Iris pigment epithelial cell (primary cell): ENCODE results near the gene TCERG1L.

ENCODE experiments used
- DNase-seq: peaks from one replicate; pipeline ENCODE4 v3.0.0-alpha.2; 2011; ENCODE audit warnings: low read depth

TCERG1L gene

GRCh38 chr10:131065673-131066305 lies 245.7 kb downstream of the TCERG1L start:
- DNase-seq, result peak; percentile 7

- DNase-seq, result no peak
Measured at GRCh38 chr10:131063311-131063710, 248.2 kb downstream of the TCERG1L start.

- DNase-seq, result no peak
Measured at GRCh38 chr10:131062621-131063260, 248.8 kb downstream of the TCERG1L start.

GRCh38 chr10:131061216-131061615 lies 250.3 kb downstream of the TCERG1L start:
- DNase-seq, result no peak

- no peak for DNase-seq
Measured at GRCh38 chr10:131059881-131060280, 251.6 kb downstream of the TCERG1L start.

- DNase-seq, result no peak
Measured at GRCh38 chr10:131058799-131059198, 252.7 kb downstream of the TCERG1L start.

GRCh38 chr10:131056781-131057180 lies 254.7 kb downstream of the TCERG1L start:
- no peak for DNase-seq

- DNase-seq, result no peak
Measured at GRCh38 chr10:131056091-131056579, 255.4 kb downstream of the TCERG1L start.

- DNase-seq, result no peak
Measured at GRCh38 chr10:131055437-131055836, 256.1 kb downstream of the TCERG1L start.

GRCh38 chr10:131053192-131053591 lies 258.3 kb downstream of the TCERG1L start:
- no peak for DNase-seq

GRCh38 chr10:131050162-131050766 lies 261.3 kb downstream of the TCERG1L start:
- no peak for DNase-seq

- no peak for DNase-seq
Measured at GRCh38 chr10:131049016-131049415, 262.5 kb downstream of the TCERG1L start.

- DNase-seq, result no peak
Measured at GRCh38 chr10:131048606-131049005, 262.9 kb downstream of the TCERG1L start.

GRCh38 chr10:131047501-131047900 lies 264.0 kb downstream of the TCERG1L start:
- no peak for DNase-seq

GRCh38 chr10:131046194-131046593 lies 265.3 kb downstream of the TCERG1L start:
- DNase-seq, result no peak

- no peak for DNase-seq
Measured at GRCh38 chr10:131044379-131045111, 267.0 kb downstream of the TCERG1L start.

GRCh38 chr10:131043039-131043691 lies 268.4 kb downstream of the TCERG1L start:
- no peak for DNase-seq
